HG02973 (cell line): ENCODE results near the gene GHRHR.

Experiments
- ATAC-seq: cut with Tn5 transposase; IDR thresholded peaks from one replicate; pipeline ENCODE4 v1.9.1; 2021; ENCODE audit warnings: moderate library complexity; ENCODE audit not compliant: unreplicated experiment

GHRHR gene

GRCh38 chr7:30963842-30964241, at the start of gene GHRHR:
Gene GHRHR, plus strand, starts transcription at chr7:30963953. Its CDS starts 116 bp downstream, at chr7:30964069.
- no peak for ATAC-seq

- ATAC-seq: no peak
Observed at GRCh38 chr7:30914596-30914995, 49.2 kb upstream of the GHRHR start.

GRCh38 chr7:30915005-30915601, 48.6 kb upstream of the GHRHR start:
- no peak for ATAC-seq

- no peak for ATAC-seq
Observed at GRCh38 chr7:30915751-30916150, 48.0 kb upstream of the GHRHR start.

- no peak for ATAC-seq
Observed at GRCh38 chr7:30916255-30916654, 47.5 kb upstream of the GHRHR start.

- ATAC-seq: no peak
Observed at GRCh38 chr7:30916767-30917166, 47.0 kb upstream of the GHRHR start.

- no peak for ATAC-seq
Observed at GRCh38 chr7:30917216-30917893, 46.4 kb upstream of the GHRHR start.

GRCh38 chr7:30918676-30919075, 45.1 kb upstream of the GHRHR start:
- no peak for ATAC-seq

GRCh38 chr7:30920021-30920583, 43.7 kb upstream of the GHRHR start:
- no peak for ATAC-seq

GRCh38 chr7:30920584-30921539, 42.9 kb upstream of the GHRHR start:
- no peak for ATAC-seq

GRCh38 chr7:30921540-30922401, 42.0 kb upstream of the GHRHR start:
- ATAC-seq: no peak

GRCh38 chr7:30922596-30922995, 41.2 kb upstream of the GHRHR start:
- ATAC-seq: no peak

- no peak for ATAC-seq
Observed at GRCh38 chr7:30923009-30923773, 40.6 kb upstream of the GHRHR start.

- ATAC-seq: no peak
Observed at GRCh38 chr7:30923774-30924413, 39.9 kb upstream of the GHRHR start.

- no peak for ATAC-seq
Observed at GRCh38 chr7:30924624-30925023, 39.1 kb upstream of the GHRHR start.

GRCh38 chr7:30925117-30925516, 38.6 kb upstream of the GHRHR start:
- ATAC-seq: no peak

GRCh38 chr7:30925913-30926312, 37.8 kb upstream of the GHRHR start:
- no peak for ATAC-seq

GRCh38 chr7:30926313-30926712, 37.4 kb upstream of the GHRHR start:
- ATAC-seq: no peak

- no peak for ATAC-seq
Observed at GRCh38 chr7:30927040-30927439, 36.7 kb upstream of the GHRHR start.
